ENCODE results near the gene SUV39H1.
"Not testable (repeated sequence)": the region's sequence is repeated elsewhere in the genome, so short reads cannot be mapped to it uniquely, and the experiment has no call there.

Gene SUV39H1

GRCh38 chrX:48696301-48696908, at the start of gene SUV39H1:
Gene SUV39H1, plus strand, starts transcription at chrX:48696734. Its CDS starts 51 bp downstream, at chrX:48696785.
- peak; percentile 37 for DNase-seq

- DNase-seq: no peak
These were observed 48.2 kb upstream of the SUV39H1 start for GRCh38 chrX:48648336-48648751.

- DNase-seq: no peak
These were observed 47.4 kb upstream of the SUV39H1 start for GRCh38 chrX:48649102-48649501.

GRCh38 chrX:48652055-48652579, 44.4 kb upstream of the SUV39H1 start:
- DNase-seq: not testable (repeated sequence)

- DNase-seq: not testable (repeated sequence)
These were observed 41.8 kb upstream of the SUV39H1 start for GRCh38 chrX:48654746-48655145.

- not testable (repeated sequence) for DNase-seq
These were observed 36.8 kb upstream of the SUV39H1 start for GRCh38 chrX:48659686-48660085.

GRCh38 chrX:48663241-48663640, 33.3 kb upstream of the SUV39H1 start:
- DNase-seq: no peak

- DNase-seq: no peak
These were observed 32.4 kb upstream of the SUV39H1 start for GRCh38 chrX:48664156-48664555.

GRCh38 chrX:48665991-48666390, 30.5 kb upstream of the SUV39H1 start:
- no peak for DNase-seq

- DNase-seq: no peak
These were observed 29.9 kb upstream of the SUV39H1 start for GRCh38 chrX:48666649-48667048.

GRCh38 chrX:48667509-48667908, 29.0 kb upstream of the SUV39H1 start:
- DNase-seq: no peak

GRCh38 chrX:48668187-48668586, 28.3 kb upstream of the SUV39H1 start:
- not testable (repeated sequence) for DNase-seq

- peak; percentile 44 for DNase-seq
These were observed 20.2 kb upstream of the SUV39H1 start for GRCh38 chrX:48676106-48676892.

- no peak for DNase-seq
These were observed 19.7 kb upstream of the SUV39H1 start for GRCh38 chrX:48676893-48677270.

- DNase-seq: no peak
These were observed 19.0 kb upstream of the SUV39H1 start for GRCh38 chrX:48677516-48677915.

GRCh38 chrX:48680467-48680866, 16.1 kb upstream of the SUV39H1 start:
- DNase-seq: not testable (repeated sequence)

- DNase-seq: not testable (repeated sequence)
These were observed 15.6 kb upstream of the SUV39H1 start for GRCh38 chrX:48680925-48681324.

- DNase-seq: no peak
These were observed 14.9 kb upstream of the SUV39H1 start for GRCh38 chrX:48681539-48682183.

GRCh38 chrX:48682795-48683194, 13.7 kb upstream of the SUV39H1 start:
- not testable (repeated sequence) for DNase-seq

GRCh38 chrX:48683411-48683982, 13.0 kb upstream of the SUV39H1 start, which contains the start of gene WAS:
Gene WAS, plus strand, starts transcription at chrX:48683799. Its CDS starts 55 bp downstream, at chrX:48683854.
- no peak for DNase-seq

GRCh38 chrX:48684134-48684533, 12.4 kb upstream of the SUV39H1 start:
- DNase-seq: no peak

- DNase-seq: no peak
These were observed 11.1 kb upstream of the SUV39H1 start for GRCh38 chrX:48685416-48685815.

- no peak for DNase-seq
These were observed 7.9 kb upstream of the SUV39H1 start for GRCh38 chrX:48688531-48689150.
